ENCODE results near the gene GMDS.

GMDS gene

DNA sequence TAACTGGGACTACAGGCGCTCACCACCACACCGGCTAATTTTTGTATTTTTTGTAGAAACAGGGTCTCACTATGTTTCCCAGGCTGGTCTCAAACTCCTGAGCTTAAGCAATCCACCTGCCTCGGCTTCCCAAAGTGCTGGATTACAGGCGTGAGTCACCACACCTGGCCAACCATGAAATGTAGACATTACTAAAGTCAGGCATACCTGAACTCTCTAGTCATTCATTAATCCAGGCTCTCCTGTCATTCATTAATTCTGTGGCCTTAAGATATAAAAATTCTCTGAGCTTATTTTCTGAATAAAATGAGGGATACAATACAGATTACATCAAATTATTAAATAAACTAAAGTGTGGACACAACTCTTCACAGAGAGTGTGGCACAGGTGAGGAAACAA, 159.7 kb downstream of the GMDS start:
- no peak overlapping the region for H3K4me3 ChIP-seq (ENCODE audit: low read length)
- no peaks in the 10 kb centered on the region for H3K4me1 ChIP-seq (ENCODE audit: control insufficient read depth, insufficient read depth, low read length)
- no peak overlapping the region for H3K27ac ChIP-seq (ENCODE audit: low read length)
- WGBS (ENCODE audit: insufficient coverage, insufficient read length), result no CpG with 5 or more reads among the region's 4 CpGs
- no peaks in the 10 kb centered on the region for H3K36me3 ChIP-seq (ENCODE audit: control insufficient read depth, insufficient read depth, low read length)
- no peak for DNase-seq (ENCODE audit: low read depth, low spot score)
- no peaks in the 10 kb centered on the region for H3K9me3 ChIP-seq (ENCODE audit: control insufficient read depth, insufficient read depth, low read length)
- H3K27me3 ChIP-seq (ENCODE audit: control insufficient read depth, insufficient read depth, low read length), result no peaks in the 10 kb centered on the region

DNA sequence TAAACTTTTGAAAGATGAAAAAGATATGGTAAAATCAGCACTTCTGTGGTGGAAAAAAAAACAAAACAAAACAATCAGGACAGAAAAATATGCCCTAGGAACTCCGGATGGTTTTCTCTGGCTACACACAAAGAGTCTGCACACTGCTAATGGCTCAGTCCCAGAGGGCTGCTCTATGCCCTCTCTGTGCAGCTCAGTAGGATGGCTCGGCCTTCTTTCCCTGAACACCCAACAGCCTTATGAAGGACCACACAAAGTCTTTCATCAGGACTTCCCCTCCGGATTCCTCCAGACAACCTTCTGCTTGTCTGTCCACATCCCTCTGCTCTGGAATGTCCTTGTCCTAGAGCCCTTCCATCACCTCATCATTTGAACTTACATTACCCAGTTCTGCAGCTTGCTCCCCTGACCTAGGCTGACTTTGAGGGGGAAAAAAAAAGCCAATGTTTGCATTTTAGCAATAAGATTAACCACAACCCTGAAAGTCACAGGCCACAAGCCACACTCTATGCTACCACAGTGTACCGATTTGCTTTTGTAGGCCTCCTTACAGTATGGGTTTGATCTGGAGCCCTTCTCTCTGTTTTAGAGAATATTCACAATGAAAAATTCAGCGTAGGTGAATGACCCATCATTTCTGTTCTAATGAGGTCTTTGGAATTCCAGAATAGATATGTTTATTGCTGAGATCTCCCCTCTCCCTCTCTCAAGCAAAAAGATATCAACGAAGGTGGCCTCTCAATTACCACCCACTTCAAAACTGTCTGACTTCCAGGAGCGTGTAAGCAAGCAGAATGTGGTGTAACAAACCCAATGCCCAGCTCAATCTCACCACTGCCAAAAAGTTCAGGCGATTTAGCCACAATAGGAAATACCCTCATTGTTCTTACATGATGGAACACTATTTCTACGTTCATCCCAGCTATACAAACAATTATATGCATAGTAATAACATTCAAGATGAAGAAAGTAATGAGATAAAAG, 164.0 kb downstream of the GMDS start:
- Histone ChIP-seq H3K9me3 (ENCODE audit: control insufficient read depth, insufficient read depth, low read length) (no peaks in the 10 kb centered on the region), H3K36me3 (ENCODE audit: control insufficient read depth, insufficient read depth, low read length) (no peaks in the 10 kb centered on the region), H3K4me1 (ENCODE audit: control insufficient read depth, insufficient read depth, low read length) (no peaks in the 10 kb centered on the region), H3K4me3 (ENCODE audit: low read length) (no peak overlapping the region), H3K27me3 (ENCODE audit: control insufficient read depth, insufficient read depth, low read length) (no peaks in the 10 kb centered on the region), H3K27ac (ENCODE audit: low read length) (no peak overlapping the region)
- DNase-seq (ENCODE audit: low read depth, low spot score), result no peak
- no CpG with 5 or more reads among the region's 9 CpGs for WGBS (ENCODE audit: insufficient coverage, insufficient read length)

GRCh38 chr6:2078888-2079287, 166.5 kb downstream of the GMDS start:
- Histone ChIP-seq H3K4me1 (ENCODE audit: control insufficient read depth, insufficient read depth, low read length) (no peaks in the 10 kb centered on the region), H3K27me3 (ENCODE audit: control insufficient read depth, insufficient read depth, low read length) (no peaks in the 10 kb centered on the region), H3K27ac (ENCODE audit: low read length) (no peak overlapping the region), H3K9me3 (ENCODE audit: control insufficient read depth, insufficient read depth, low read length) (no peaks in the 10 kb centered on the region), H3K36me3 (ENCODE audit: control insufficient read depth, insufficient read depth, low read length) (no peaks in the 10 kb centered on the region), H3K4me3 (ENCODE audit: low read length) (no peak overlapping the region)
- no peak for DNase-seq (ENCODE audit: low read depth, low spot score)
- no CpG with 5 or more reads among the region's 1 CpG for WGBS (ENCODE audit: insufficient coverage, insufficient read length)

DNA sequence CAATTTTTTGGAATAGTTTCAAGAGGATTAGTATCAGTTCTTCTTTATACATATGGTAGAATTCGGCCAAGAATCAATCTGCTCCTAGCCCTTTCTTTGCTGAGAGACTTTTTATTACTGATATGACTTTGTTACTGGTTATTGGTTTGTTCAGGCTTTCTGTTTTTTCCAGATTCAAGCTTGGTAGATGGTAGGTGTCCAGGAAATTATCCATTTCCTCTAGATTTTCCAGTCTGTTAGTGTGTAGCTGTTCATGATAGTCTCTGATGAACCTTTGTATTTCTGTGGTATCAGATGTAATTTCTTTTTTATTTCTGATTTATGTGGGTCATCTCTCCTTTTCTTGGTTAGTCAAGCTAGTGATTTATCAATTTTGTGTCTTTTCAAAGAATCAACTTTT, 167.6 kb downstream of the GMDS start:
- no peaks in the 10 kb centered on the region for H3K27me3 ChIP-seq (ENCODE audit: control insufficient read depth, insufficient read depth, low read length)
- no peak overlapping the region for H3K4me3 ChIP-seq (ENCODE audit: low read length)
- WGBS (ENCODE audit: insufficient coverage, insufficient read length), result no CpG with 5 or more reads among the region's 1 CpG
- H3K9me3 ChIP-seq (ENCODE audit: control insufficient read depth, insufficient read depth, low read length), result no peaks in the 10 kb centered on the region
- H3K4me1 ChIP-seq (ENCODE audit: control insufficient read depth, insufficient read depth, low read length), result no peaks in the 10 kb centered on the region
- H3K36me3 ChIP-seq (ENCODE audit: control insufficient read depth, insufficient read depth, low read length), result no peaks in the 10 kb centered on the region
- DNase-seq (ENCODE audit: low read depth, low spot score), result no peak
- no peak overlapping the region for H3K27ac ChIP-seq (ENCODE audit: low read length)

GRCh38 chr6:2073476-2073875, 171.9 kb downstream of the GMDS start:
- Histone ChIP-seq H3K4me3 (ENCODE audit: low read length) (no peak overlapping the region), H3K4me1 (ENCODE audit: control insufficient read depth, insufficient read depth, low read length) (no peaks in the 10 kb centered on the region), H3K9me3 (ENCODE audit: control insufficient read depth, insufficient read depth, low read length) (no peaks in the 10 kb centered on the region), H3K36me3 (ENCODE audit: control insufficient read depth, insufficient read depth, low read length) (no peaks in the 10 kb centered on the region), H3K27me3 (ENCODE audit: control insufficient read depth, insufficient read depth, low read length) (no peaks in the 10 kb centered on the region), H3K27ac (ENCODE audit: low read length) (no peak overlapping the region)
- no peak for DNase-seq (ENCODE audit: low read depth, low spot score)
- no CpG with 5 or more reads among the region's 2 CpGs for WGBS (ENCODE audit: insufficient coverage, insufficient read length)

DNA sequence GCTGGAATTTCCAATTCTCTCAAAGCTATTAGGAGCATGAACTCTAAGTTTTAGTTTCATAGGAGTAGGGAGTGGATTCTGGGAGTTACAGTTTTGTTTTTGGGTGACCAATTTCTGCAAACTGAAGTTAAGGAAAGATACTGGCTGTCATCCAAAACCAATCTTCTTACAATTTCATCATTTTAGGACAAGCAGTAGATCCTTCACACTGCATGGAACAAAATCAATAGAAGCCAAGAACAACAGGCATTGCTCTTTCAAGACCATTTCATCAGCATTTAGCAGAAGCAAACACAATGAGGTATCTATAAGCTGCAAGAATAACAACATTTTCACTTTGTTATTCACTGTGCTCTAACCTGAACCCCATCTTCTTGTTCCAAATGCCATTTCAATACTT, 173.0 kb downstream of the GMDS start:
- H3K4me3 ChIP-seq (ENCODE audit: low read length), result no peak overlapping the region
- H3K27me3 ChIP-seq (ENCODE audit: control insufficient read depth, insufficient read depth, low read length), result no peaks in the 10 kb centered on the region
- H3K4me1 ChIP-seq (ENCODE audit: control insufficient read depth, insufficient read depth, low read length), result no peaks in the 10 kb centered on the region
- H3K36me3 ChIP-seq (ENCODE audit: control insufficient read depth, insufficient read depth, low read length), result no peaks in the 10 kb centered on the region
- H3K9me3 ChIP-seq (ENCODE audit: control insufficient read depth, insufficient read depth, low read length), result no peaks in the 10 kb centered on the region
- H3K27ac ChIP-seq (ENCODE audit: low read length), result no peak overlapping the region
- DNase-seq (ENCODE audit: low read depth, low spot score), result no peak

GRCh38 chr6:2063547-2063946, 181.9 kb downstream of the GMDS start:
- DNase-seq (ENCODE audit: low read depth, low spot score), result no peak
- H3K9me3 ChIP-seq (ENCODE audit: control insufficient read depth, insufficient read depth, low read length), result no peaks in the 10 kb centered on the region
- H3K4me1 ChIP-seq (ENCODE audit: control insufficient read depth, insufficient read depth, low read length), result no peaks in the 10 kb centered on the region
- H3K27ac ChIP-seq (ENCODE audit: low read length), result no peak overlapping the region
- H3K4me3 ChIP-seq (ENCODE audit: low read length), result no peak overlapping the region
- H3K27me3 ChIP-seq (ENCODE audit: control insufficient read depth, insufficient read depth, low read length), result no peaks in the 10 kb centered on the region
- no peaks in the 10 kb centered on the region for H3K36me3 ChIP-seq (ENCODE audit: control insufficient read depth, insufficient read depth, low read length)
- WGBS (ENCODE audit: insufficient coverage, insufficient read length), result no CpG with 5 or more reads among the region's 3 CpGs

GRCh38 chr6:2061880-2062279, 183.5 kb downstream of the GMDS start:
- Histone ChIP-seq H3K36me3 (ENCODE audit: control insufficient read depth, insufficient read depth, low read length) (no peaks in the 10 kb centered on the region), H3K4me3 (ENCODE audit: low read length) (no peak overlapping the region), H3K27me3 (ENCODE audit: control insufficient read depth, insufficient read depth, low read length) (no peaks in the 10 kb centered on the region), H3K4me1 (ENCODE audit: control insufficient read depth, insufficient read depth, low read length) (no peaks in the 10 kb centered on the region), H3K27ac (ENCODE audit: low read length) (no peak overlapping the region), H3K9me3 (ENCODE audit: control insufficient read depth, insufficient read depth, low read length) (no peaks in the 10 kb centered on the region)
- WGBS (ENCODE audit: insufficient coverage, insufficient read length), result no CpG with 5 or more reads among the region's 3 CpGs
- no peak for DNase-seq (ENCODE audit: low read depth, low spot score)

- Histone ChIP-seq H3K27ac (ENCODE audit: low read length) (no peak overlapping the region), H3K27me3 (ENCODE audit: control insufficient read depth, insufficient read depth, low read length) (no peaks in the 10 kb centered on the region), H3K36me3 (ENCODE audit: control insufficient read depth, insufficient read depth, low read length) (no peaks in the 10 kb centered on the region), H3K4me1 (ENCODE audit: control insufficient read depth, insufficient read depth, low read length) (no peaks in the 10 kb centered on the region), H3K4me3 (ENCODE audit: low read length) (no peak overlapping the region), H3K9me3 (ENCODE audit: control insufficient read depth, insufficient read depth, low read length) (no peaks in the 10 kb centered on the region)
- DNase-seq (ENCODE audit: low read depth, low spot score), result no peak
These were observed 189.5 kb downstream of the GMDS start for GRCh38 chr6:2055911-2056310.

GRCh38 chr6:2055143-2055542, 190.3 kb downstream of the GMDS start:
- Histone ChIP-seq H3K9me3 (ENCODE audit: control insufficient read depth, insufficient read depth, low read length) (no peaks in the 10 kb centered on the region), H3K4me3 (ENCODE audit: low read length) (no peak overlapping the region), H3K4me1 (ENCODE audit: control insufficient read depth, insufficient read depth, low read length) (no peaks in the 10 kb centered on the region), H3K36me3 (ENCODE audit: control insufficient read depth, insufficient read depth, low read length) (no peaks in the 10 kb centered on the region), H3K27ac (ENCODE audit: low read length) (no peak overlapping the region), H3K27me3 (ENCODE audit: control insufficient read depth, insufficient read depth, low read length) (no peaks in the 10 kb centered on the region)
- DNase-seq (ENCODE audit: low read depth, low spot score), result no peak
- WGBS (ENCODE audit: insufficient coverage, insufficient read length), result no CpG with 5 or more reads among the region's 1 CpG

DNA sequence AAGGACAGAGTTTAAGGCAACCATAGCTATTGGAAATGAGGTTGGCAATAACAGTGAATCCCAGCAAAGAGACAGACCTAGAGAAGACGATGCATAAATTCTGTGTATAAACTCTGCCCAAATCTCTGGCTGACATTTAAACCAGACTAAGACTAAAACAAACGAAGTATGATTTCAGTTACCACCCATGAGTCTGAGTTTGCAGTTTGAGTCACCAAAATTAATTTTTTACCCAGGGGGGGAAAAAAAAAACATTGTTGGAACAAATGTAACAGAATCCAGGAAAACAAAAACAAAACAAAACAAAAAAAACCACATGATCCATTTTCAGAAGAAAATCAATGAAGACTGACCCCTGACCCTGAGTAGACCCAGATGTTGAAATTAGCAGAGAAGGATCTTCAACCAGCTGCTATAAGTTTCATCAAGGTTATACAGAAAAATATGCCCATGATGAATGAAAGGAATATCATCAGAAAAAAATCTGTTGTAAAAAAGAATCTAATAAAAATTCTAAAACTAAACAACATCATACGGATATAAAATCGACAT, 190.8 kb downstream of the GMDS start:
- H3K27me3 ChIP-seq (ENCODE audit: control insufficient read depth, insufficient read depth, low read length), result no peaks in the 10 kb centered on the region
- H3K9me3 ChIP-seq (ENCODE audit: control insufficient read depth, insufficient read depth, low read length), result no peaks in the 10 kb centered on the region
- H3K4me1 ChIP-seq (ENCODE audit: control insufficient read depth, insufficient read depth, low read length), result no peaks in the 10 kb centered on the region
- no CpG with 5 or more reads among the region's 4 CpGs for WGBS (ENCODE audit: insufficient coverage, insufficient read length)
- no peak overlapping the region for H3K4me3 ChIP-seq (ENCODE audit: low read length)
- no peak overlapping the region for H3K27ac ChIP-seq (ENCODE audit: low read length)
- no peaks in the 10 kb centered on the region for H3K36me3 ChIP-seq (ENCODE audit: control insufficient read depth, insufficient read depth, low read length)
- no peak for DNase-seq (ENCODE audit: low read depth, low spot score)
